ENCODE results near the gene INTS1.

Gene INTS1

DNA sequence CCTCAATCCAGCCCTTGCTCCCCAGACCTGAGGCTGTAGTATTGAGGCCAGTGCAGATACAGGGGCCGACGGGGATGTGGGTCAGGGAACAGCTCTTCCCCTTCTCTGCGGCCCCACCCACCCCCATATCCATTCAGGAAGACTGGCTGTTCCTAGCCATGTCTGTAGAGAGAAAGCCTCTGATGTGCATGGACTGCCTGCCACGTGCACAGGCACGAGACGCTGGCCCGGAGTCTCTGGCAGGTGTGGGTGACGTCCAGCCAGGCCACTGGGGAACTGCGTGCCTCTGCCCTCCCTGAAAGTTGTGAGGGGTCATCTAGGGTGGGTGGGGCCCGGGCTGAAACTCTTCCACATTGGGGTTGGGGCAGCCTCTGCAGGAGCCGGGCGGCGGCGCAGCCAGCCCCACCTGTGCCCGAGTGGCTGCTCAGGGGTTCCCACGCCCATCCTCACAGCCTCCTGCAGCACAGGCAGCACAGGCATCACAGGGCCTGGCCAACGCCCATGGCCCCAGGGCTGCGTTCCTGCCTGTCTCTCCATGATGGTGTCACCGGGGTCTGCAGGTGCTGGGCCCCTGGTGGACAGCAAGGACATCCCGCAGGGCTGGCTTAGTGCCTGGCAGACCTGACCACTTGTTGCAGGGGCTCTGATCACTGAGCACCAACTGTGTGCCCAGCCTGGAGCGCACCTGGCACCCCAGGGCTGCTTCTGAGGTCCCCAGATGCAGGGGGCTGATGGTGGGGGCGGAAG lies 72.4 kb downstream of the INTS1 start:
- no peak for DNase-seq (ENCODE audit: extremely low read depth, low read depth)
- TF ChIP-seq, protein P1, sequence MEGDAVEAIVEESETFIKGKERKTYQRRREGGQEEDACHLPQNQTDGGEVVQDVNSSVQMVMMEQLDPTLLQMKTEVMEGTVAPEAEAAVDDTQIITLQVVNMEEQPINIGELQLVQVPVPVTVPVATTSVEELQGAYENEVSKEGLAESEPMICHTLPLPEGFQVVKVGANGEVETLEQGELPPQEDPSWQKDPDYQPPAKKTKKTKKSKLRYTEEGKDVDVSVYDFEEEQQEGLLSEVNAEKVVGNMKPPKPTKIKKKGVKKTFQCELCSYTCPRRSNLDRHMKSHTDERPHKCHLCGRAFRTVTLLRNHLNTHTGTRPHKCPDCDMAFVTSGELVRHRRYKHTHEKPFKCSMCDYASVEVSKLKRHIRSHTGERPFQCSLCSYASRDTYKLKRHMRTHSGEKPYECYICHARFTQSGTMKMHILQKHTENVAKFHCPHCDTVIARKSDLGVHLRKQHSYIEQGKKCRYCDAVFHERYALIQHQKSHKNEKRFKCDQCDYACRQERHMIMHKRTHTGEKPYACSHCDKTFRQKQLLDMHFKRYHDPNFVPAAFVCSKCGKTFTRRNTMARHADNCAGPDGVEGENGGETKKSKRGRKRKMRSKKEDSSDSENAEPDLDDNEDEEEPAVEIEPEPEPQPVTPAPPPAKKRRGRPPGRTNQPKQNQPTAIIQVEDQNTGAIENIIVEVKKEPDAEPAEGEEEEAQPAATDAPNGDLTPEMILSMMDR (IDR thresholded peaks at IDR 0.05; ENCODE audit: low read depth, low read length, missing control alignments): no peak
- H3K4me3 ChIP-seq (replicated peaks; ENCODE audit: low read depth, low read length): no peak overlapping the region

DNA sequence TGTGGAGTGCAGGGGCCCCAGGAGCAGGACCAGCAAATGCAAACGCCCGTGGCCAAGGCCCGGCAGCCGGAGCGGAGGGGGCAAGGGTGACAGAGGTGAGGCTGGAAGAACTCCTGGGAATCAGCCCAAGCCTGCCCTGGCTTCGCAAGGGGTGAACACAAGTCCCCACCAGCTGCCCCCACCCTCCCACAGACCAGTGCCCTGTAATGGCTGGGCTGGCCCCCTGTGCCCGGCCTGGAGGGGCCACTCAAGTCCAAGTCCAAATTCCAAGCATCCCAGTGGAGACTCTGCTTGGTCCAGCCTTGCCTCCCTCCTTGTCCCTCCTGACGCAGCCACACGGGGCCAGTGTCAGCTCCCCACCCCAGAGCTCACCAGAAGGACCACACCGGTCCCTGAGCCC lies 73.0 kb downstream of the INTS1 start:
- TF ChIP-seq, protein P1 (IDR thresholded peaks at IDR 0.05; ENCODE audit: low read depth, low read length, missing control alignments): no peak
- no peak overlapping the region for H3K4me3 ChIP-seq (replicated peaks; ENCODE audit: low read depth, low read length)
- no peak for DNase-seq (ENCODE audit: extremely low read depth, low read depth)

DNA sequence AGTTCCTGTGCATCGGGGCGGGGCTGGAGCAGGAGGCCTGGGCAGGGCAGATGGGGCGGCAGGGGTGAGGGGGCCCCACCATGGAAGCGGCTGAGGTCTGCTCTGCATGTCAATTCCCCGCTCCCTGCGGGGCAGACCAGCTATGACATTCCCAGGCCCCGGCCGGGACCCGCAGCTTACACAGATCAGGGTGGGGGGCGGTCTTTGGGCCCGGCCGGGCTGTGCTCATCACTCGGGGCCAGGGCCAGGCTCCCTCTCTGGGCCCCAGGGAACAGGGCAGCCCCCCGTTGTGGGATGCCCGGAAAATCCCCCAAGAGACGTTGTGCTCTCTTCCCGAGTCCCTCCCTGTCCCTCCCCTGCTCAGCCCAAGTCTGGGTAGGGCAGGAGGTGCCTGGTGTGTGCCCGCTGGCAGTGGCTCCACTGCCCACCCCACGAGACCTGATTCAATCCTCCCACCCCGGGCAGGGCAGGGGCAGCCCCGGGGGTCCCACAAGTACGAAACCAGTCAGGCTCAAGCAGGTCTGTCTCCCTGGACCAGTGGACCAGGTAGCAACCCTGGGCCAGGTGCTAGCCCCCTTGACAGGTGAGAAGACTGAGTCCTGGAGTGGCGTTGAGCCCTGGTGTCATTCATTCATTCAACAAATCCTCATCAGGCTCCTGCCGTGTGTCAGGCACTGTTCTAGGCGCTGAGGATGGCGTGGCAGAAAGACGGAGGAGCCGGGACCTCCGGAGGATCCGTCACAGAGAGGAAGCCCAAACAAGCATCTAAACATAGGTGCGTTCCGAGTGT lies 73.9 kb downstream of the INTS1 start:
- TF ChIP-seq, protein P1 (IDR thresholded peaks at IDR 0.05; ENCODE audit: low read depth, low read length, missing control alignments): no peak
- H3K4me3 ChIP-seq (replicated peaks; ENCODE audit: low read depth, low read length): no peak overlapping the region
- no peak for DNase-seq (ENCODE audit: extremely low read depth, low read depth)

DNA sequence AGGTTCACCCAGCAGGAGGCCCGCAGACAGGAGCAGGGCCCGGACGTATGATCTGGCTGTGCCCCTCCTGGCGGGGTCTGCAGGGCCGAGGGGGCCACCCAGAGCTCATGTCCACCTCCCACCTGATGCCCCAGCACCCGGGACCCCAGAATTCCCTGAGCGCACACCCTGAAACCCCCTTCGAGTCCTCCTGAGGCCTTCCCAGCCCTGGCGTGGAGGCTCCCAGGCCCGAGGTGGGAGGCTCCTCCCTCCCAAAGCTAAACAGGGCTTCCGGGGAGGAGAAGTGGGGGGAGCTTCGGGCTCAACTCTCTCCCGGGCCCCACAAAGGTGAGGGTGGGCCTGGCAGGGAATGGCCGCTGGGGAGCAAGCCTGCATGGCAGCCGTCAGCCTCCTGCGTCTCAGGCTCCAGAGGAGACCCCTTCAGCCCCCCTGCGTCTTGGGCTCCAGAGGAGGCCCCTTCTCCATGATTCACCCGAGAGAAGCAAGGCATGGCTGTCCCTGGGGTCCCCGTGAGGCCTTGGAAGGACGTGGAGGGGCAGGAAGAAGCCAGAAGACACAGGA lies 75.2 kb downstream of the INTS1 start:
- DNase-seq (ENCODE audit: extremely low read depth, low read depth): no peak
- H3K4me3 ChIP-seq (replicated peaks; ENCODE audit: low read depth, low read length): no peak overlapping the region
- TF ChIP-seq, protein P1 (IDR thresholded peaks at IDR 0.05; ENCODE audit: low read depth, low read length, missing control alignments): no peak

DNA sequence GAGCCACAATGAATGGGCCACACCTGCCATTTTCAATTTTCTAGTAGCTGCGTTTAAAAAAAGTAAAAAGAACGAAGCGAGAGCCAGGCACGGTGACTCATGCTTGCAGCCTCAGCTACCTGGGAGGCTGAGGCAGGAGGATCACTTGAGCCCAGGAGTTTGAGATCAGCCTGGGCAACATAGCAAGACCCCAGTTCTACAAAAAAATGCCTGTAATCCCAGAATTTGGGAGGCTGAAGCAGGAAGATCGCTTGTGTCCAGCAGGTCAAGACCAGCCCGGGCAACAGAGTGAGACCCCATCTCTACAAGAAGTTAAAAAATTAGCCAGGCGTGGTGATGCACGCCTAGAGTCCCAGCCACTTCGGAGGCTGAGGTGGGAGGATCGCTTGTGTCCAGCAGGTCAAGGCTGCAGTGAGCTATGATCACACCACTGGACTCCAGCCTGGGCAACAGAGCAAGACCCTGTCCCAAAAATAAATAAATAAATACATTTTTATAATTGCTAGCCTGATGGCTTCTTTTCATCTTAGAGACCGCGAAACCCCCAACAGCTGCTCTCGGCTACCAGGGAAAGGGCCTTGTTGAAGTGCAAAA lies 77.0 kb downstream of the INTS1 start:
- H3K4me3 ChIP-seq (replicated peaks; ENCODE audit: low read depth, low read length): no peak overlapping the region
- TF ChIP-seq, protein P1 (IDR thresholded peaks at IDR 0.05; ENCODE audit: low read depth, low read length, missing control alignments): no peak
- DNase-seq (ENCODE audit: extremely low read depth, low read depth): no peak

DNA sequence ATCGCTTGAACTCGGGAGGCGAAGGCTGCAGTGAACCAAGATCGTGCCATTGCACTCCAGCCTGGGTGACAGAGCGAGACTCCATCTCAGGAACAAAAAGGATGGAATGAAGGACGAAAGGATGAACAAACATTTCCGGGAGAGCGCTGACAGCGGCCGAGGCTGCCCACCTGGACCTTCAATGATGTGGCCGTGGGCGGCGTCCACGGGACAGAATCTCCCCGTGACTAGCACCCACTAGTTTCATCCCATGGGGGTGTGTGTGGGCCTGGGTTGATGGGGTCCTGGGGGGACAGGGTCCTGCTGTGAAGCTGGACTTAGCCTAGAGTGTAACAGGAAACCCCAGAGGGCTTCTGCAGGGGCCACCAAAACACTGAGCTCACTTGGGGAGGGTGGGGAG lies 77.7 kb downstream of the INTS1 start:
- TF ChIP-seq, protein P1 (IDR thresholded peaks at IDR 0.05; ENCODE audit: low read depth, low read length, missing control alignments): no peak
- no peak for DNase-seq (ENCODE audit: extremely low read depth, low read depth)
- H3K4me3 ChIP-seq (replicated peaks; ENCODE audit: low read depth, low read length): no peak overlapping the region

All from HFF-Myc (cell line).